ENCODE data around the gene TTC39A. TPM values are rescaled to one million over a fixed set of nuclear protein-coding genes. Genes with fewer than 3 reads are reported as not detected.

Gene TTC39A
- total RNA-seq, 2 donors from 2014 or later: 12.8 to 20.7 TPM

DNA sequence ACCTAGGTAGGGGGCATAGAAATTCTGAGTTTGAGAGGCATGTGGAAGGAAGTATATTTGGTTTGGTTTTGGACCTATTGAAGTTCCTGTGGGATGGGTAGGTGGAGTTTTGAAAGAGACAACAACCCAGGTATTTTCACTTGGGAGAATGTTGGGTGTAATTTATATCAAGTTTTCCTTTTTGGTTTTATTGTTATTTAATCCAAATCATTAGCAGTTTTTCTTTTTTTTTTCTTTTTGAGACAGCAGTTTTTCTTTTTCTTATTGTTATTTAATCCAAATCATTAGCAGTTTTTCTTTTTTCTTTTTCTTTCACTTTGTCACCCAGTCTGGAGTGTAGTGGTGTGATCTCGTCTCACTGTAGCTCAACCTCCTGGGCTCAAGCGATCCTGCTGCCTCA, 64.2 kb downstream of the TTC39A start:
- H3K27ac Mint-ChIP-seq: no peak overlapping the region

DNA sequence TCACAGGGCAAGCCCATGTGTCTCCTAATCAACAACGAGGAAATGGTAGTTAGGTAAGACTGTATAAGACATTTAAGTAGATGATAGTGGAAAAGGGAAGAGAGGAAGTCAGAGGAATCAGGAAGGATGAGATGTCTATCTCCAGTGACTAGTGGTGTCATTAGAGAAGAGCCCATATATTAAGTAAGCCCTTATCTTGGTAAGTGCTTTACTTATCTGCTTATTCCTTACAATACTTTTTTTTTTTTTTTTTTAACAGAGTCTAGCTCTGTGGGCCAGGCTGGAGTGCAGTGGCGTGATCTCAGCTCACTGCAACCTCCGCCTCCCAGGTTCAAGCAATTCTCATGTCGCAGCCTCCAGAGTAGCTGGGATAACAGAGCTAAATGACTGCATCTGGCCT, 64.7 kb downstream of the TTC39A start:
- DNase-seq: no peak
- no peaks in the 10 kb centered on the region for H3K4me1 ChIP-seq (ENCODE audit: control insufficient read depth, insufficient read depth, low read length)
- Mint-ChIP-seq H3K27me3 (ENCODE audit: insufficient read depth) (no peaks in the 10 kb centered on the region), H3K4me3 (no peak overlapping the region), H3K4me1 (peaks cover 12% of the 10 kb centered on the region), H3K9me3 (no peaks in the 10 kb centered on the region), H3K36me3 (ENCODE audit: low read depth) (peaks cover 20% of the 10 kb centered on the region), H3K27ac (no peak overlapping the region)
- H3K36me3 ChIP-seq (ENCODE audit: control insufficient read depth, insufficient read depth, low read length): peaks cover 11% of the 10 kb centered on the region
- 96 to 98% methylated on average over 3 to 4 of the region's 4 CpGs for WGBS, 2 experiments (ENCODE audit: insufficient coverage in 1 of 2, insufficient read length in 1 of 2)
- H3K27me3 ChIP-seq (ENCODE audit: control insufficient read depth, insufficient read depth, low read length, poor library complexity, severe bottlenecking): no peaks in the 10 kb centered on the region
- no peaks in the 10 kb centered on the region for H3K9me3 ChIP-seq (ENCODE audit: control insufficient read depth, low read length)
- H3K9ac ChIP-seq (ENCODE audit: extremely low read depth, low read length, poor library complexity, severe bottlenecking): no peak overlapping the region
- TF ChIP-seq, protein P1, sequence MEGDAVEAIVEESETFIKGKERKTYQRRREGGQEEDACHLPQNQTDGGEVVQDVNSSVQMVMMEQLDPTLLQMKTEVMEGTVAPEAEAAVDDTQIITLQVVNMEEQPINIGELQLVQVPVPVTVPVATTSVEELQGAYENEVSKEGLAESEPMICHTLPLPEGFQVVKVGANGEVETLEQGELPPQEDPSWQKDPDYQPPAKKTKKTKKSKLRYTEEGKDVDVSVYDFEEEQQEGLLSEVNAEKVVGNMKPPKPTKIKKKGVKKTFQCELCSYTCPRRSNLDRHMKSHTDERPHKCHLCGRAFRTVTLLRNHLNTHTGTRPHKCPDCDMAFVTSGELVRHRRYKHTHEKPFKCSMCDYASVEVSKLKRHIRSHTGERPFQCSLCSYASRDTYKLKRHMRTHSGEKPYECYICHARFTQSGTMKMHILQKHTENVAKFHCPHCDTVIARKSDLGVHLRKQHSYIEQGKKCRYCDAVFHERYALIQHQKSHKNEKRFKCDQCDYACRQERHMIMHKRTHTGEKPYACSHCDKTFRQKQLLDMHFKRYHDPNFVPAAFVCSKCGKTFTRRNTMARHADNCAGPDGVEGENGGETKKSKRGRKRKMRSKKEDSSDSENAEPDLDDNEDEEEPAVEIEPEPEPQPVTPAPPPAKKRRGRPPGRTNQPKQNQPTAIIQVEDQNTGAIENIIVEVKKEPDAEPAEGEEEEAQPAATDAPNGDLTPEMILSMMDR (conservative IDR thresholded peaks at IDR 0.05): no peak
- H3K4me3 ChIP-seq (ENCODE audit: low read length): no peak overlapping the region
- H3K27ac ChIP-seq (ENCODE audit: low read depth, low read length): no peak overlapping the region

More for the DNA sequence above, 64.2 kb downstream of the TTC39A start:
- Histone ChIP-seq H3K36me3 (ENCODE audit: control insufficient read depth, insufficient read depth, low read length) (peaks cover 17% of the 10 kb centered on the region), H3K4me1 (ENCODE audit: control insufficient read depth, insufficient read depth, low read length) (no peaks in the 10 kb centered on the region), H3K4me3 (ENCODE audit: low read length) (no peak overlapping the region), H3K27me3 (ENCODE audit: control insufficient read depth, insufficient read depth, low read length, poor library complexity, severe bottlenecking) (no peaks in the 10 kb centered on the region), H3K27ac (ENCODE audit: low read depth, low read length) (no peak overlapping the region), H3K9me3 (ENCODE audit: control insufficient read depth, low read length) (no peaks in the 10 kb centered on the region), H3K9ac (ENCODE audit: extremely low read depth, low read length, poor library complexity, severe bottlenecking) (no peak overlapping the region)
- no peak for DNase-seq
- no peaks in the 10 kb centered on the region for H3K27me3 Mint-ChIP-seq (ENCODE audit: insufficient read depth)
- TF ChIP-seq, protein P1 (conservative IDR thresholded peaks at IDR 0.05): no peak
- peaks cover 15% of the 10 kb centered on the region for H3K4me1 Mint-ChIP-seq
- no peaks in the 10 kb centered on the region for H3K9me3 Mint-ChIP-seq
- H3K4me3 Mint-ChIP-seq: no peak overlapping the region
- peaks cover 24% of the 10 kb centered on the region for H3K36me3 Mint-ChIP-seq (ENCODE audit: low read depth)
- WGBS, 2 experiments (ENCODE audit: insufficient coverage in 1 of 2, insufficient read length in 1 of 2): 60 to 90% methylated on average over 1 to 2 of the region's 2 CpGs

DNA sequence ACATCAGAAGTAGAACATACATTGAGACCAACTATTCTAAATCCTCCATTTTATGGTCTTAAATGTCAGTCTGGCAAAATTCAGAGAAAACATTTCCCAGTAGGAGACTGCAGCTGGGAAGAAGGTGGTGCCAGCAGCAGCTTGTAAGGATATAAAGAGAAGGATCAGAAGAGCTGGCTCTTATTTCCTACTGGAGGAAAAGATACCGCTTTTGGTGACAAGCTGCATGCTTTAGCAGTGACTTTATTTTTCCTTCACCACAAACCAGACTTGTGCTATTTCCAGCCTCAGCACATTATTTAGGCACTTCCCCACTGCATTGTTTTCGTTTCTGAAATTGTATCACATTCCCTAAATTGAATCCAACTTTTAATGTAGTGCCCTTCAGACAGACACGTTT, 65.9 kb downstream of the TTC39A start:
- no peaks in the 10 kb centered on the region for H3K27me3 ChIP-seq (ENCODE audit: control insufficient read depth, insufficient read depth, low read length, poor library complexity, severe bottlenecking)
- no peaks in the 10 kb centered on the region for H3K9me3 Mint-ChIP-seq
- TF ChIP-seq, protein P1 (conservative IDR thresholded peaks at IDR 0.05): no peak
- H3K4me1 Mint-ChIP-seq: peaks cover 20% of the 10 kb centered on the region
- no peaks in the 10 kb centered on the region for H3K4me1 ChIP-seq (ENCODE audit: control insufficient read depth, insufficient read depth, low read length)
- H3K4me3 ChIP-seq (ENCODE audit: low read length): no peak overlapping the region
- no peak for DNase-seq
- H3K9me3 ChIP-seq (ENCODE audit: control insufficient read depth, low read length): no peaks in the 10 kb centered on the region
- H3K27me3 Mint-ChIP-seq (ENCODE audit: insufficient read depth): no peaks in the 10 kb centered on the region
- H3K36me3 ChIP-seq (ENCODE audit: control insufficient read depth, insufficient read depth, low read length): peaks cover 3% of the 10 kb centered on the region
- H3K27ac ChIP-seq (ENCODE audit: low read depth, low read length): no peak overlapping the region
- H3K4me3 Mint-ChIP-seq: no peak overlapping the region
- no peak overlapping the region for H3K9ac ChIP-seq (ENCODE audit: extremely low read depth, low read length, poor library complexity, severe bottlenecking)
- peaks cover 12% of the 10 kb centered on the region for H3K36me3 Mint-ChIP-seq (ENCODE audit: low read depth)
- H3K27ac Mint-ChIP-seq: no peak overlapping the region
- WGBS, 2 experiments (ENCODE audit: insufficient coverage in 1 of 2, insufficient read length in 1 of 2): 89 to 90% methylated on average over 3 of the region's 3 CpGs
